Hepatocyte (in vitro differentiated cells): ENCODE measurements around the gene KRT86. TPM values are rescaled to one million over a fixed set of nuclear protein-coding genes. Genes with fewer than 3 reads are reported as not detected.

Experiments
- DNase-seq: peaks from one replicate; pipeline ENCODE4 v3.0.0-alpha.2; 2016; ENCODE audit warnings: low spot score
- H2AFZ ChIP-seq: fragments of 200-600 bp; sonication (generic); 2 replicates; pipeline ENCODE4 v1.6.0; 2016; ENCODE audit warnings: antibody characterized with exemption, mild to moderate bottlenecking
- H3K27ac ChIP-seq: fragments of 200-600 bp; sonication (generic); 2 replicates; pipeline ENCODE4 v1.5.1; 2016; ENCODE audit warnings: mild to moderate bottlenecking
- H3K27me3 ChIP-seq: fragments of 200-600 bp; sonication (generic); 2 replicates; pipeline ENCODE4 v1.6.1; 2016
- H3K36me3 ChIP-seq: fragments of 200-600 bp; sonication (generic); replicated peaks from 2 replicates; pipeline ENCODE4 v1.5.1; 2016; ENCODE audit warnings: low read depth; ENCODE audit not compliant: insufficient read depth
- H3K4me1 ChIP-seq: fragments of 200-600 bp; sonication (generic); 2 replicates; pipeline ENCODE4 v1.5.1; 2016; ENCODE audit warnings: mild to moderate bottlenecking, moderate library complexity; ENCODE audit not compliant: insufficient read depth
- H3K4me2 ChIP-seq: fragments of 200-600 bp; sonication (generic); 2 replicates; pipeline ENCODE4 v1.6.0; 2016
- H3K4me3 ChIP-seq: fragments of 200-600 bp; sonication (generic); 2 replicates; pipeline ENCODE4 v1.5.1; 2016; ENCODE audit warnings: mild to moderate bottlenecking
- H3K79me2 ChIP-seq: fragments of 200-600 bp; sonication (generic); 2 replicates; pipeline ENCODE4 v1.6.0; 2017; ENCODE audit warnings: mild to moderate bottlenecking
- H3K9me2 ChIP-seq: fragments of 200-600 bp; sonication (generic); replicated peaks from 2 replicates; pipeline ENCODE4 v1.6.0; 2017; ENCODE audit warnings: mild to moderate bottlenecking; ENCODE audit not compliant: insufficient read depth
- H3K9me3 ChIP-seq: fragments of 200-600 bp; sonication (generic); 2 replicates; pipeline ENCODE4 v1.5.1; 2016; ENCODE audit warnings: low read depth, mild to moderate bottlenecking
- H4K20me1 ChIP-seq: fragments of 200-600 bp; sonication (generic); 2 replicates; pipeline ENCODE4 v1.6.0; 2016; ENCODE audit warnings: mild to moderate bottlenecking; ENCODE audit not compliant: insufficient read depth, poor library complexity, severe bottlenecking
- EZH2 ChIP-seq: fragments of 200-600 bp; sonication (generic); IDR thresholded peaks from 2 replicates; pipeline ENCODE4 v1.6.1; 2016; ENCODE audit warnings: antibody characterized with exemption, mild to moderate bottlenecking, borderline replicate concordance
- EZH2phosphoT487 ChIP-seq: fragments of 200-600 bp; sonication (generic); IDR thresholded peaks from one replicate; pipeline ENCODE4 v1.6.1; 2018; ENCODE audit warnings: antibody characterized with exemption, mild to moderate bottlenecking, low read depth, moderate library complexity; ENCODE audit not compliant: unreplicated experiment, severe bottlenecking
- WGBS: methylation state at CpG from one replicate; pipeline ENCODE4 v1.1.6; 2016; ENCODE audit warnings: low lambda C conversion rate; ENCODE audit errors: missing lambda C conversion rate; 5-methylcytosine and 5-hydroxymethylcytosine counted together
- polyA plus RNA-seq: library from polyadenylated mRNA; unstranded; fragments of >200 nt; fragmentation: Nextera tagmentation; extraction: Ambion mirVana; gene quantifications from 2 replicates; pipeline ENCODE4 v1.2.1, GENCODE V29; 2016
- total RNA-seq: library from RNA; depleted of rRNA; stranded (reverse); fragments of >200 nt; gene quantifications from 2 replicates; pipeline ENCODE4 v1.2.3, GENCODE V29; 2014
- TF ChIP-seq, protein P1 (sequence below): fragments of 200-600 bp; sonication (generic); IDR thresholded peaks from 2 replicates; pipeline ENCODE4 v1.5.1; 2016; ENCODE audit warnings: antibody characterized with exemption, mild to moderate bottlenecking; ENCODE audit not compliant: poor library complexity

KRT86 gene
- total and polyA plus RNA-seq, 2 experiments from 2014 or later, result 0.40 TPM; not detected in 1

DNA sequence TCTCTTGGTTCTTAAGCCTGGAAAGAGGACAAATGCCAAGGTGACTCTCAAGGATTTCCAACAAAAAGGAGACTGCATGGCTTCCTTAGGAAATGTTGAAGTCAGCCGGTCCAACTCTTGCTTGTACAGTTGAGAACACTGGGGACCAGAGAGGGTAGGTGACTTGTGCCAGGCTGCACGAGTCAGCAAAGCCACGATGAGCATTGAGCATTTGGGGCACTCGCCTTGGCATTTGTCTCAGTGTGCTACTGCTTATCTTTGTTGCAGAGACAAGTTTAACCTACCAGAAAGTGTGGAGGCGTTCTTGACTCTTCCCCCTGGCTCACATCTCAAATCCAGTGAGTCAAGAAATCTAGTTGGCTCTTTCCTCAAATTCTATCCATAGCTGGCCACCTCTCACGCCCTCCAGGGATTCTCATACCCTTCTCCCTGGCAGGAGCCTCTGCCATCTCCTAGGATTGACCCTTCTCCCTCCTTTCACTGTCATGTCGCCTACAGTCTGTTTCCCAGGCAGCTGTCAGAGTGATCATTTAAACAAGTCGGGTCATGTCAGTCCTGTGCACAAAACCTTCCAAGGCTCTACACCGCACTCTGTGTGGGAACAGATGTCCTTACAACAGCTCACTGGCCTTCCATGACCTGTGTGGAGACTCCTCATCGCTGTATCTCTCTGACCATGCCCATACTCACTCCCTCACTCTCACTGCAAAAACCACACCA is 64.0 kb downstream of the KRT86 start:
- H2AFZ ChIP-seq, result no peak overlapping the region
- no peaks in the 10 kb centered on the region for H3K9me2 ChIP-seq
- H3K79me2 ChIP-seq, result no peaks in the 10 kb centered on the region
- H3K4me3 ChIP-seq, result no peak overlapping the region
- H3K36me3 ChIP-seq, result no peaks in the 10 kb centered on the region
- H3K27me3 ChIP-seq, result no peaks in the 10 kb centered on the region
- H3K9me3 ChIP-seq, result no peaks in the 10 kb centered on the region
- no peak overlapping the region for H3K27ac ChIP-seq
- no peaks in the 10 kb centered on the region for H3K4me1 ChIP-seq
- no peaks in the 10 kb centered on the region for H4K20me1 ChIP-seq
- no peak for DNase-seq
- TF ChIP-seq EZH2 (no peak), EZH2phosphoT487 (no peak)
- TF ChIP-seq, protein P1, sequence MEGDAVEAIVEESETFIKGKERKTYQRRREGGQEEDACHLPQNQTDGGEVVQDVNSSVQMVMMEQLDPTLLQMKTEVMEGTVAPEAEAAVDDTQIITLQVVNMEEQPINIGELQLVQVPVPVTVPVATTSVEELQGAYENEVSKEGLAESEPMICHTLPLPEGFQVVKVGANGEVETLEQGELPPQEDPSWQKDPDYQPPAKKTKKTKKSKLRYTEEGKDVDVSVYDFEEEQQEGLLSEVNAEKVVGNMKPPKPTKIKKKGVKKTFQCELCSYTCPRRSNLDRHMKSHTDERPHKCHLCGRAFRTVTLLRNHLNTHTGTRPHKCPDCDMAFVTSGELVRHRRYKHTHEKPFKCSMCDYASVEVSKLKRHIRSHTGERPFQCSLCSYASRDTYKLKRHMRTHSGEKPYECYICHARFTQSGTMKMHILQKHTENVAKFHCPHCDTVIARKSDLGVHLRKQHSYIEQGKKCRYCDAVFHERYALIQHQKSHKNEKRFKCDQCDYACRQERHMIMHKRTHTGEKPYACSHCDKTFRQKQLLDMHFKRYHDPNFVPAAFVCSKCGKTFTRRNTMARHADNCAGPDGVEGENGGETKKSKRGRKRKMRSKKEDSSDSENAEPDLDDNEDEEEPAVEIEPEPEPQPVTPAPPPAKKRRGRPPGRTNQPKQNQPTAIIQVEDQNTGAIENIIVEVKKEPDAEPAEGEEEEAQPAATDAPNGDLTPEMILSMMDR, result no peak
- H3K4me2 ChIP-seq, result no peak overlapping the region
- WGBS, result 82% methylated on average over 10 of the region's 10 CpGs

DNA sequence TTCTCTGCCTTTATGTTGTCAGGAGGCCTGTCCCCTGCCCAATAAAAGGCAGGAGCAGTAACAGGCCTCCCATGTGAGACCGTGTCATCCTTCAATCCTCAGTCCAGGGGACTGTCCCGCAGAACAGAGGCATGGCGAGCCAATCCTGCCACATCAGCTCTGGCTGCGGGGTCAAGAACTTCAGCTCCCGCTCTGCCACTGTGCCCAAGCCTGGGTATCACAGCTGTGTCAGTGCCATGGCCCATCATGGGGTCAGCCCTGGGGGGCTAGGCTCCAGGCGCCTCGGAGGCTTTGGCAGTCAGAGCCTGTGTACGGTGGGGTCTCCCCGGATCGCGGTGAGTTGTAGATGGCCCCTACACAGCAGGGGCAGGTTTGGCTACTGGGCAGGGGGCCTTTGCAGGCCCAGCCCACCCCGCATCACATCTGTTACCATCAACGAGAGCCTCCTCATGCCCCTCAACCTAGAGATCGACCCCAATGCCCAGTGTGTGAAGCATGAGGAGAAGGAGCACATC is 66.7 kb downstream of the KRT86 start:
- DNase-seq, result no peak
- Histone ChIP-seq H2AFZ (no peak overlapping the region), H3K27me3 (no peaks in the 10 kb centered on the region), H3K36me3 (no peaks in the 10 kb centered on the region), H3K4me2 (no peak overlapping the region), H4K20me1 (no peaks in the 10 kb centered on the region), H3K4me3 (no peak overlapping the region), H3K9me2 (no peaks in the 10 kb centered on the region), H3K4me1 (peaks cover 16% of the 10 kb centered on the region), H3K27ac (no peak overlapping the region), H3K79me2 (no peaks in the 10 kb centered on the region), H3K9me3 (no peaks in the 10 kb centered on the region)
- TF ChIP-seq EZH2phosphoT487 (no peak), EZH2 (no peak)
- WGBS, result 94% methylated on average over 14 of the region's 14 CpGs

DNA sequence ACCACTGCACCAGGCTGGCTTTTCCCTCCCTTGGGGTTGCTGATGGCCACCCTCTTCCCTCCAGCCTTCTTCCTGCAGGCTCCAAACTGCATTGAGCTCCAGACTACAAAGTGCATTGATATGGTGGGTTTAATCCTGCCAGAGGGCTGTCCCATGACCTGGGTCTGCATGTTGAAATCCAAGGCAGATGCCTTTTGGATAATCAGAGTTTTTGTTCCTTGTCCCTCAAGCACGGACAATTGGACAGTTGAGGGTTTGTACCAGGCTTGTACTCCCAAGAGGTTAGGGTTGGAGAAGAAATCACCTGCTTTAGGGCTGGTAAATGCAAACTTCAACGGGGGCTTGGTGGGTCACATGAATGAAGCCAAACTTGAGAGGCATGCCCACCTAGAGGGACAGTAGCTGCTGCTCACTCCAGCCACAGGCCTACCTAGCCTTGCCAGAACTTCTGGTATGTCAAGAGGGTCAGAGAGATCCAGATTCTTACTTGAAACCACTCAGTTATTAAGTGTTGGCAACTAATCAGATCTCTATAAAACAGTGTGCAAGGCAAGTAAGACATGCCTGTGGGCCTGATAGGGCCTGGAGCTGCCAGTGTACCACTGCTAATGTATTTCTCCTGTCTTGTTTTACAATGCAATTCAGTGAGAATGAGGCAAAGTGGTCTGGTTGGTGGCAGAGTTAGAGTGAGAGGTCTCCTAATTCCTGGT is 68.5 kb downstream of the KRT86 start:
- H2AFZ ChIP-seq, result no peak overlapping the region
- H3K9me3 ChIP-seq, result no peaks in the 10 kb centered on the region
- no peaks in the 10 kb centered on the region for H3K27me3 ChIP-seq
- no peaks in the 10 kb centered on the region for H3K9me2 ChIP-seq
- no peak overlapping the region for H3K4me3 ChIP-seq
- no peaks in the 10 kb centered on the region for H4K20me1 ChIP-seq
- TF ChIP-seq, protein P1, result no peak
- TF ChIP-seq EZH2phosphoT487, result no peak
- no peak for TF ChIP-seq EZH2
- WGBS, result 100% methylated on average over 2 of the region's 2 CpGs
- no peaks in the 10 kb centered on the region for H3K79me2 ChIP-seq
- no peak for DNase-seq
- peaks cover 25% of the 10 kb centered on the region for H3K4me1 ChIP-seq
- H3K4me2 ChIP-seq, result no peak overlapping the region
- no peaks in the 10 kb centered on the region for H3K36me3 ChIP-seq
- H3K27ac ChIP-seq, result no peak overlapping the region

DNA sequence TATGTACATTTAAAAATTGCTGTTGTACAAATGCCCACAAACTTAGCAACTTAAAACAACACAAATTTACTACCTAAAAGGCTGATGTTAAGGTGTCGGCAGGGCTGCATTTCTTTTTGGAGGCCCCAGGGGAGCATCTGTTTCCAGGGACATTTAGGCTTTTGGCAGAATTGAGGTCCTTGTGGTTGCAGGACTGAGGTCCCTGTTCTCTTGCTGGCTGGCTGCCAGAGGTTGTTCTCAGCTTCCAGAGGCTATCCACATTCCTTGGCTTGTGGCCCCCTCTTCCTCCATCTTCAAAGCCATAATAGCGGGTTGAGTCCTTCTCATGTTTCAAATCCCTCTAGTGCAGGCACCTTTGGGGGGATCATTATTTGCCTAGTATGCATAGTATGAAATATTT is 69.1 kb downstream of the KRT86 start:
- H3K79me2 ChIP-seq, result no peaks in the 10 kb centered on the region
- H4K20me1 ChIP-seq, result no peaks in the 10 kb centered on the region

More for the DNA sequence above, 69.1 kb downstream of the KRT86 start:
- 50% methylated on average over 2 of the region's 2 CpGs for WGBS
- no peaks in the 10 kb centered on the region for H3K27me3 ChIP-seq
- no peak overlapping the region for H3K27ac ChIP-seq
- TF ChIP-seq EZH2phosphoT487, result no peak
- TF ChIP-seq, protein P1, result no peak
- no peak for TF ChIP-seq EZH2
- H3K4me2 ChIP-seq, result no peak overlapping the region
- no peak for DNase-seq
- H3K9me2 ChIP-seq, result no peaks in the 10 kb centered on the region
- H3K4me3 ChIP-seq, result no peak overlapping the region
- H3K4me1 ChIP-seq, result peaks cover 25% of the 10 kb centered on the region
- H3K9me3 ChIP-seq, result no peaks in the 10 kb centered on the region
- H3K36me3 ChIP-seq, result no peaks in the 10 kb centered on the region
- no peak overlapping the region for H2AFZ ChIP-seq
